ENCODE data around the gene SLC13A2. TPM values are rescaled to one million over a fixed set of nuclear protein-coding genes. Genes with fewer than 3 reads are reported as not detected.

Gene SLC13A2
- total RNA-seq, 1 donor from 2014 or later = not detected

DNA sequence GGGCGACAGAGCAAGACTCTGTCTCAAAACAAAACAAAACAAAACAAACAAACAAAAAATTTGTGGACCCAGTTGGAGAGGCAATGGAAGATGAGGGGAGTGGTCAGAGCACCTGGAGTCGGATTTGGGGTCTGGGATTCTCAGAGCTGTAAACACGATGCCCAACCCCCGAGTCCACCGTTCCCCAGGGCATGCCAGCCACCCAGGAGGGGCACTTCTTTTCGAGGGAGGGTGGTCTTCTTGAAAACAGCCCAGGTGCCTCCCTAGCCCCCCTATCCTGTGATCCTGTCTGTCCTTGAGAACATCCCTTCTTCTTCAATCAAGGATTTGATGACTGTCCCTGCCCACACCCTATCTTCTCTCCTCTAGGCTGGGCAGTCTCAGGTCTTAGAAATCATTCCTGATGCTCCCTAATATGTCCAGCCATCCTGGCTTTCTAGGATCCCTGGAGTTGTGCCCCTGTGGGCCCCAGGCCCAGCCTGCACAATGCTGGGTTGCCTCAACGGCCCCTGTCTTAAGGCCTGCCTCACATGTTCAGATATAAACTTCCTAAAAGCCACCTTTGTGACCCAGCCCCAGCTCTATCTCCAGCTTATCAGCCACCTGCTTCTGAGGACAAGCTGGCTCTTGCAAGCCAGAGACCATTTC, 3.1 kb upstream of the SLC13A2 start:
- no peak overlapping the region for H3K9ac ChIP-seq (ENCODE audit: low read depth in 1 of 3, low read length in 3 of 3)
- H3K4me1 ChIP-seq (ENCODE audit: control insufficient read depth in 3 of 3, insufficient read depth in 3 of 3, low read length in 3 of 3) = no peaks in the 10 kb centered on the region
- peaks cover 6 to 19% (median 14%) of the 10 kb centered on the region in 3 donors for H3K27me3 ChIP-seq (ENCODE audit: control insufficient read depth in 3 of 3, insufficient read depth in 3 of 3, low read length in 3 of 3)
- no peak overlapping the region for H3K4me3 ChIP-seq (ENCODE audit: low read length in 3 of 3)
- no peak overlapping the region for H3K27ac ChIP-seq (ENCODE audit: low read depth, low read length)
- H3K36me3 ChIP-seq (ENCODE audit: control insufficient read depth in 3 of 3, insufficient read depth in 3 of 3, low read length in 3 of 3) = no peaks in the 10 kb centered on the region
- H3K9me3 ChIP-seq (ENCODE audit: control insufficient read depth in 3 of 3, low read length in 3 of 3) = no peaks in the 10 kb centered on the region

DNA sequence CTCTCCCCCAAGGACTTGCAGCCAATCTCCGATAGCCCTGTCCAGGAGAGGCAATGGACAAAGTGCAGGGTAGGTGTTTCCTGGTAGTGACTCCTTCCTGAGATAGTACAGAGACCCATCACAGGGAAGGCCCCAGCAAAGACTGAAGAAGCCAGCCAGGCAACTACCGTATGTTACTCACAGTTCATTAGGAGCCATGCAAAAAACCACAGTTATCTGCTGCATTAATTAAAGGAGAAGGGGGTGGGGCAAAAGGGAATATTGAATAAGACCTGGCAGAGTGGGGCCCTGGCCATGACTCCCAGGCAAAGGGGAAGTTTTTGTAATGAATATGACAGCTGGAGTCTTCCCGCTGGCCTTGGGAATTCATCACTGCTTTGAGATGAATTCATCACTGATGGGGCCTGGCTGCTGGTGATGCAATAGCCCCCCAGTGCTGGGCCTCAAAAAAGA, 2.5 kb upstream of the SLC13A2 start:
- peaks cover 4 to 21% (median 8%) of the 10 kb centered on the region in 3 donors for H3K27me3 ChIP-seq (ENCODE audit: control insufficient read depth in 3 of 3, insufficient read depth in 3 of 3, low read length in 3 of 3)
- H3K4me3 ChIP-seq (ENCODE audit: low read length in 3 of 3) = no peak overlapping the region
- H3K36me3 ChIP-seq (ENCODE audit: control insufficient read depth in 3 of 3, insufficient read depth in 3 of 3, low read length in 3 of 3) = no peaks in the 10 kb centered on the region
- no peak overlapping the region for H3K27ac ChIP-seq (ENCODE audit: low read depth, low read length)
- no peaks in the 10 kb centered on the region for H3K9me3 ChIP-seq (ENCODE audit: control insufficient read depth in 3 of 3, low read length in 3 of 3)
- H3K4me1 ChIP-seq (ENCODE audit: control insufficient read depth in 3 of 3, insufficient read depth in 3 of 3, low read length in 3 of 3) = no peaks in the 10 kb centered on the region
- no peak overlapping the region for H3K9ac ChIP-seq (ENCODE audit: low read depth in 1 of 3, low read length in 3 of 3)

DNA sequence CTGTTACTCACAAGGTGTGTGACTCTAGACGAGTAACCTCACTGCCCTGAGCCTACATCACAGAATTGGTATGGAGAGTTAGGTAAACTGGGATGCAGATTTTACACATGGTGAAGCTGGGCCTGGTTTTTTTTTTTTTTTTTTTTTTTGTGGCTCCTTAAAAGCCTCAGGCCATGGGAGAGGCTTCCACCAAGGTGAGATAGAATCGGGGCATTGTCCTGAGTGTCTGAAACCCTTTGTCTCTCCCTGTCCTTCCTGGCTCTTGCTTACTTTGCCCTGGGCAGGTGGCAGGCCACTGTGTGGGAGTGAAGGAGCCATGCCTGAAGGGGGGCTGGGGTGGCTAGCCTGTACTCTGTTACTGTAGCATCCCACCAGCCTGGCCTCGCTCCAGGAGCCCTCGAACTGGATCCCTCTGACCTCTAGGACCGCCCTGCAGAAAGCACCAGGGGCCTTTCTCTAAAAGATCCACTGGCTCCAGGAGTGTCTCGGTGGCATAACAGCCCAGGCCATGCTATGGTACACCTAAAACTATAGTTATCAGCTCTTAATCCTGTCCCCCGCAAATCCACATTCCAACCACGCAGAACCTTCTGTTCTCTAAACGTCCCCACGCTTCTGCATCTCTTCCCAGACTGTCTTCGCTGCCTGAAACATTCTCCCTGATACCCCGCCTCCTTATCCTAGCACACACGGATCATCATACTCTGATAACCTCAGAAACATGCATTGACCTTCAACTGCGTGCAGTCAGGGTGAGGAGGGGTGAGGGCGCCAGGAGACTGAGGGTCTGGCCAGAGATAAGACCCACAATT, 1.7 kb upstream of the SLC13A2 start:
- H3K9me3 ChIP-seq (ENCODE audit: control insufficient read depth in 3 of 3, low read length in 3 of 3) = no peaks in the 10 kb centered on the region
- no peak overlapping the region for H3K9ac ChIP-seq (ENCODE audit: low read depth in 1 of 3, low read length in 3 of 3)
- no peaks in the 10 kb centered on the region for H3K4me1 ChIP-seq (ENCODE audit: control insufficient read depth in 3 of 3, insufficient read depth in 3 of 3, low read length in 3 of 3)
- H3K4me3 ChIP-seq (ENCODE audit: low read length in 3 of 3) = no peak overlapping the region
- H3K36me3 ChIP-seq (ENCODE audit: control insufficient read depth in 3 of 3, insufficient read depth in 3 of 3, low read length in 3 of 3) = no peaks in the 10 kb centered on the region
- H3K27me3 ChIP-seq (ENCODE audit: control insufficient read depth in 3 of 3, insufficient read depth in 3 of 3, low read length in 3 of 3) = peaks cover 0 to 19% (median 2%) of the 10 kb centered on the region in 3 donors
- H3K27ac ChIP-seq (ENCODE audit: low read depth, low read length) = no peak overlapping the region

DNA sequence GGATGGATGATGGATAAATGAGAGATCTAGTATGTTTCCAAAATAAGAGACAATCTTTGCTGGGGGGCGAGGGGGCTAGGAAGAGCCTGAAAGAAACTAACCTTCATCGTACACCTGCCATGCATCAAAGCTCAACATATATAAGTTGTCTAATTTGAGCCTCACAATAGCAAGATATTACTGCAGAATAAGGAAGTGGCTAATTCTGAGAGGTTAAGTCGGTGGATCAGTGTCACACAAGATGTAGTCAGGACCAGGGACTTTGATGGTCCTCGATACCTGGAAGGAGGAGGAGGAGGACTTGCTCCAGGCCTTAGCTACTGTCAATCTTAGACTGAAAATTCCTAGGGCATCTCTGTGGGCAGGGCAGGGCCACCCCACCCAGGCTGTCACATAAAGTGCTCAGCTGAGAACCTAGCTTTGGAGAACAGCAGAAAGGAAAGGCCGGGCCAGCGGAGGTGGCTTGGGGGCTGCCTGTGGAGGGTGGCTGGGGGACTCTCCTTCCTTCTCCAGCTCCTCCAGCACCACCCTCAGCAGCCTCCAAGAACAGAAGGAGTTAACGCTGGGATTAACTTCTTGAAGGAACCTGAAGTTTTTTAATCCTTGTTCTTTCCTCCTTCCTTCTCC, 460 bp upstream of the SLC13A2 start:
- Histone ChIP-seq H3K27me3 (ENCODE audit: control insufficient read depth in 3 of 3, insufficient read depth in 3 of 3, low read length in 3 of 3) (peaks cover 0 to 19% (median 0%) of the 10 kb centered on the region in 3 donors), H3K36me3 (ENCODE audit: control insufficient read depth in 3 of 3, insufficient read depth in 3 of 3, low read length in 3 of 3) (no peaks in the 10 kb centered on the region), H3K9me3 (ENCODE audit: control insufficient read depth in 3 of 3, low read length in 3 of 3) (no peaks in the 10 kb centered on the region), H3K4me3 (ENCODE audit: low read length in 3 of 3) (no peak overlapping the region), H3K27ac (ENCODE audit: low read depth, low read length) (no peak overlapping the region), H3K4me1 (ENCODE audit: control insufficient read depth in 3 of 3, insufficient read depth in 3 of 3, low read length in 3 of 3) (no peaks in the 10 kb centered on the region), H3K9ac (ENCODE audit: low read depth in 1 of 3, low read length in 3 of 3) (no peak overlapping the region)

DNA sequence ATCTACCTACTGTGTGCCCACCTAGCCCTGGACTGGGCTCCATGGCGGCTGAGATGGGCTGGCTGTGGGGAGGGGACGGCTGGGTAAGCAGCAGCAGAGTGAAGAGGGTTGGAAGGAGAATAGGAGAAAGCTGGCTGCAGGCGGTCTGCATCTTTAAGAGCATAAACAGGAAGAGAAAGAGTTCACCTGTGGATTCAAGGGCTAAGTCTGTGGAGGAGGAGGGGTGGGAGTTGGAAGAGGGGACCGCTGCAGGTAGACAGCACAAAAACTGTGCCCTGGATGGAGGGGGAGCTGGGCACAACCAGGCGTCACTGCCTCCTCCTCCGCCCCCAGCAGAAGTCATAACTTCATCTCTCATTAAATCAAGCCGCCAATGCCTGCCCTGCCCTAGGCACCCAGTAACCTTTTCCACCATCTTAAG, 677 bp downstream of the SLC13A2 start:
- no peak overlapping the region for H3K9ac ChIP-seq (ENCODE audit: low read depth in 1 of 3, low read length in 3 of 3)

DNA sequence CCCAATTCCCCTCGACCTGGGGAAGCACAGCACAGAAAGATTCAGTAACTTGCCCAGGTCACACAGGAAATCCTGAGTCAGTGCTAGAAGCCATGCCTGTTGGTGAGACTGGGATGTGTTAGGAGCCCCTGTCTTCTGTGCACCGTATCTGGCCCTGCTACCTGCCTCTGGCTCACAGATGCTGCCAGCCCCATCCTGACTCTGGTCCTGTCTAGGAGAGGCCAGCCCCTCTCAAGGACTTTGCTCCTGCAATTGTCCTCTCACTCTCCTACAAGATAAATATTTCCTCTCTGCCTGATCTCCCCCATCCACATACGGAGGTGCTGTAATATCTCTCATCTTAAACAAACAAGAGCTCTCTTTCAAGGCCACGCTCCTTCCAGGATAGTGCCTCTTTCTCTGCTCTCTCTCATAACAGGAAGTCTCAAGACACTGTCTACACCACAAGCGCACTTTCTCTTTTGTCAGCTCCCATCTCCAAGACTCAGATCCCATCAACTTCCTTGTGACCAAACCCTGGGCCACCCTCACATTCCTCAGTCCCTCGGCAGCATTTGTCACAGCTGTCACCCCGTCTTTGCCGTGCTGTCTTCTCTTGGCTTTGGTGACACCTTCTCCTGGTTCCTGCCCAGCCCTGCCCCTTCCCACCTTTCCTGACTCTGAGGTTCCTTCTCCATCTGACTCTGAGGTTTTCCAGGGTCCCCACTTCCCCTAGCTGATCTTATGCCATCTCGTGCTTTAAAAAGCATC, 1.9 kb downstream of the SLC13A2 start:
- no peaks in the 10 kb centered on the region for H3K4me1 ChIP-seq (ENCODE audit: control insufficient read depth in 3 of 3, insufficient read depth in 3 of 3, low read length in 3 of 3)
- H3K9me3 ChIP-seq (ENCODE audit: control insufficient read depth in 3 of 3, low read length in 3 of 3) = no peaks in the 10 kb centered on the region
- no peak overlapping the region for H3K4me3 ChIP-seq (ENCODE audit: low read length in 3 of 3)
- H3K27ac ChIP-seq (ENCODE audit: low read depth, low read length) = no peak overlapping the region
- no peak overlapping the region for H3K9ac ChIP-seq (ENCODE audit: low read depth in 1 of 3, low read length in 3 of 3)
- H3K27me3 ChIP-seq (ENCODE audit: control insufficient read depth in 3 of 3, insufficient read depth in 3 of 3, low read length in 3 of 3) = peaks cover 0 to 17% (median 0%) of the 10 kb centered on the region in 3 donors
- no peaks in the 10 kb centered on the region for H3K36me3 ChIP-seq (ENCODE audit: control insufficient read depth in 3 of 3, insufficient read depth in 3 of 3, low read length in 3 of 3)

More for the DNA sequence above, 677 bp downstream of the SLC13A2 start:
- H3K36me3 ChIP-seq (ENCODE audit: control insufficient read depth in 3 of 3, insufficient read depth in 3 of 3, low read length in 3 of 3) = no peaks in the 10 kb centered on the region
- H3K4me1 ChIP-seq (ENCODE audit: control insufficient read depth in 3 of 3, insufficient read depth in 3 of 3, low read length in 3 of 3) = no peaks in the 10 kb centered on the region
- H3K27me3 ChIP-seq (ENCODE audit: control insufficient read depth in 3 of 3, insufficient read depth in 3 of 3, low read length in 3 of 3) = peaks cover 0 to 17% (median 0%) of the 10 kb centered on the region in 3 donors
- no peak overlapping the region for H3K27ac ChIP-seq (ENCODE audit: low read depth, low read length)
- H3K4me3 ChIP-seq (ENCODE audit: low read length in 3 of 3) = no peak overlapping the region
- no peaks in the 10 kb centered on the region for H3K9me3 ChIP-seq (ENCODE audit: control insufficient read depth in 3 of 3, low read length in 3 of 3)

DNA sequence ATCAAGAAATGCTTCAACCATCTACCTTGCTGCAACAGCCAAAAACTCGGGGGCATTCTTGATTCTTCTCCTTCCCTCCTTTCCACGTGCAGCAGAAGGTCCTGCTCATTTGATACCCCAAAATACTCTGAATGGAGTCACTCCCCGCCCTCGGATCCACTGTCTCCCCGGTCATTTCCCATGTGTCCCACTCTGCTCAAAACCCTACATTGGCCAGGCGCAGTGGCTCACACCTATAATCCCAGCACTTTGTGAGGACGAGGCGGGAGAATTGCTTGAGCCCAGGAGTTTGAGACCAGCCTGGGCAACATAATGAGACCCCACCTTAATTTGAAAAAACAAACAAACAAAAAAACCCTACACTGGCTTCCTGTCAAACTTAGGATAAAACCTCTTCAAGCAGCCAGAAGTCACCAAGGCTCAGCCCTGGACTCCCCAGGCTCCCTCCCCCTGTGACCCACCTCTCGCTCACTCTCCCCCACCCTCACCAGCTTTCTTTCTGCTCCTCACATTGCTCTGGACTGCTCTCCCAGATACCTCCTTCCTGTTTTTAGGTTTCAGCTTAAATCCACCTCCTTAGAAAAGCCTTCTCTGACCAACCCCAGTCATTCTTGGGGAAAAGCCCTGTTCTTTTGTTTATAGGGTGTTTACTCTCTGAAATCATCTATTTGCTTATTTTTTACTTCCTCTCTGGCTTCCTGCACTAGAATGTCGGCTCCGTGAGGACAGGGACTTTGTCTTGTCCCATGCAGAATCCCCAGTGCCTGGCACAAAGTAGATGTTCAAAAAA, 2.8 kb downstream of the SLC13A2 start:
- Histone ChIP-seq H3K27me3 (ENCODE audit: control insufficient read depth in 3 of 3, insufficient read depth in 3 of 3, low read length in 3 of 3) (peaks cover 0 to 17% (median 0%) of the 10 kb centered on the region in 3 donors), H3K4me1 (ENCODE audit: control insufficient read depth in 3 of 3, insufficient read depth in 3 of 3, low read length in 3 of 3) (no peaks in the 10 kb centered on the region), H3K36me3 (ENCODE audit: control insufficient read depth in 3 of 3, insufficient read depth in 3 of 3, low read length in 3 of 3) (no peaks in the 10 kb centered on the region)

DNA sequence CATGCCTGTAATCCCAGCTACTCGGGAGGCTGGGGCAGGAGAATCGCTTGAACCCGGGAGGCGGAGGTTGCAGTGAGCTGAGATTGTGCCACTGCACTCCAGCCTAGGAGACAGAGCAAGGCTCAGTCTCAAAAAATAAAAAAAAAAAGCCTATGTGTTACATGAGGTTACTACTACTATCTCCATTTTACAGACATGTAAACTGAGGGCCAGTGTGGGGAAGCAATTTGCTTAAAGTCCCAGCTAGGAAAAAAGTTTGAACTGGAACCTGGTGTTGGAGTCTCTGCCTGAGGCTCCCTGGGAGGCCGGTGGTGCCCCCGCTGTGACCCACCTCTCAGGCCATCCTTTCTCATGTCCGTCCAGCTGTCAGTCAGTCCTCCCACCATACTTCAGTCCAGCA, 4.5 kb downstream of the SLC13A2 start:
- Histone ChIP-seq H3K36me3 (ENCODE audit: control insufficient read depth in 3 of 3, insufficient read depth in 3 of 3, low read length in 3 of 3) (no peaks in the 10 kb centered on the region), H3K4me3 (ENCODE audit: low read length in 3 of 3) (no peak overlapping the region), H3K4me1 (ENCODE audit: control insufficient read depth in 3 of 3, insufficient read depth in 3 of 3, low read length in 3 of 3) (no peaks in the 10 kb centered on the region), H3K27ac (ENCODE audit: low read depth, low read length) (no peak overlapping the region), H3K27me3 (ENCODE audit: control insufficient read depth in 3 of 3, insufficient read depth in 3 of 3, low read length in 3 of 3) (peaks cover 0 to 13% (median 0%) of the 10 kb centered on the region in 3 donors), H3K9ac (ENCODE audit: low read depth in 1 of 3, low read length in 3 of 3) (no peak overlapping the region), H3K9me3 (ENCODE audit: control insufficient read depth in 3 of 3, low read length in 3 of 3) (no peaks in the 10 kb centered on the region)

More for the DNA sequence above, 2.8 kb downstream of the SLC13A2 start:
- Histone ChIP-seq H3K9ac (ENCODE audit: low read depth in 1 of 3, low read length in 3 of 3) (no peak overlapping the region), H3K4me3 (ENCODE audit: low read length in 3 of 3) (no peak overlapping the region), H3K9me3 (ENCODE audit: control insufficient read depth in 3 of 3, low read length in 3 of 3) (no peaks in the 10 kb centered on the region), H3K27ac (ENCODE audit: low read depth, low read length) (no peak overlapping the region)
